IMR-90 (cell line): ENCODE measurements around the gene CSNK2A3. TPM values are rescaled to one million over a fixed set of nuclear protein-coding genes. Genes with fewer than 3 reads are reported as not detected.

ENCODE experiments used
- ATAC-seq: fragments of 200-7000 bp; cut with Tn5 transposase; 2 replicates; pipeline ENCODE4 v1.9.1; 2020; ENCODE audit warnings: low read depth, mild to moderate bottlenecking, moderate library complexity
- BruUV-seq: library from RNA; stranded (reverse); fragments of 400-500 nt; replicated peaks from 2 replicates; lab custom pipeline; 2021; lab: Mats Ljungman, UMichigan
- CTCF ChIA-PET: fragments of 300-600 bp; formaldehyde crosslinking; extraction: SDS; loops from one replicate; lab custom pipeline; 2021; ENCODE audit warnings: antibody characterized with exemption; lab: Yijun Ruan, JAX
- POLR2A ChIA-PET: fragments of 300-600 bp; sonication (Branson Sonifier 250); formaldehyde crosslinking; loops from one replicate; lab custom pipeline; 2022; ENCODE audit warnings: antibody characterized with exemption; ENCODE audit not compliant: unreplicated experiment; lab: Charles Lee
- DNase-seq: peaks from one replicate; pipeline ENCODE4 v3.0.0; 2013
- H2AFZ ChIP-seq: replicated peaks from 2 replicates; pipeline ENCODE3; 2013; ENCODE audit warnings: low read length, mild to moderate bottlenecking; ENCODE audit not compliant: poor library complexity
- H2AK5ac ChIP-seq: 2 replicates; pipeline ENCODE4 v1.6.1; 2013; ENCODE audit warnings: low read depth, low read length, inconsistent platforms
- H2AK9ac ChIP-seq: replicated peaks from 2 replicates; pipeline ENCODE3; 2013; ENCODE audit warnings: mild to moderate bottlenecking, low read depth, low read length, moderate library complexity; ENCODE audit not compliant: poor library complexity
- H2BK120ac ChIP-seq: 2 replicates; pipeline ENCODE4 v1.6.1; 2013; ENCODE audit warnings: low read depth, low read length, inconsistent platforms
- H2BK15ac ChIP-seq: 3 replicates; pipeline ENCODE4 v1.6.1; 2013; ENCODE audit warnings: low read depth, low read length, inconsistent platforms
- H2BK20ac ChIP-seq: 2 replicates; pipeline ENCODE4 v1.6.1; 2013; ENCODE audit warnings: low read depth, mild to moderate bottlenecking, inconsistent platforms, low read length, moderate library complexity
- H2BK5ac ChIP-seq: 2 replicates; pipeline ENCODE4 v1.6.1; 2013; ENCODE audit warnings: mild to moderate bottlenecking, low read depth, low read length, inconsistent platforms; ENCODE audit not compliant: poor library complexity, severe bottlenecking
- H3K14ac ChIP-seq: replicated peaks from 2 replicates; pipeline ENCODE4 v1.6.1; 2013; ENCODE audit warnings: low read depth, low read length, inconsistent platforms
- H3K18ac ChIP-seq: 2 replicates; pipeline ENCODE4 v1.6.1; 2013; ENCODE audit warnings: low read depth, low read length, control low read depth
- H3K23ac ChIP-seq: 2 replicates; pipeline ENCODE4 v1.6.1; 2013; ENCODE audit warnings: low read depth, low read length, inconsistent platforms
- H3K27ac ChIP-seq: 2 replicates; pipeline ENCODE4 v1.5.1; 2013; ENCODE audit warnings: mild to moderate bottlenecking, control low read depth, low read length; ENCODE audit not compliant: insufficient read depth
- H3K27me3 ChIP-seq: 2 replicates; pipeline ENCODE4 v1.6.1; 2013; ENCODE audit warnings: low read length; ENCODE audit not compliant: control insufficient read depth, insufficient read depth
- H3K36me3 ChIP-seq: 2 replicates; pipeline ENCODE4 v1.6.1; 2013; ENCODE audit warnings: low read length, mixed read lengths; ENCODE audit not compliant: control insufficient read depth, insufficient read depth
- H3K4ac ChIP-seq: 2 replicates; pipeline ENCODE4 v1.6.1; 2013; ENCODE audit warnings: low read depth, low read length, inconsistent platforms
- H3K4me1 ChIP-seq: 2 replicates; pipeline ENCODE4 v1.6.1; 2013; ENCODE audit warnings: low read length, mixed read lengths; ENCODE audit not compliant: control insufficient read depth, insufficient read depth
- H3K4me2 ChIP-seq: 2 replicates; pipeline ENCODE4 v1.6.1; 2013; ENCODE audit warnings: low read depth, mild to moderate bottlenecking, control low read depth, low read length, moderate library complexity
- H3K4me3 ChIP-seq: 2 replicates; pipeline ENCODE4 v1.5.1; 2013; ENCODE audit warnings: low read depth, mild to moderate bottlenecking, control low read depth, low read length, moderate library complexity; ENCODE audit not compliant: insufficient read depth
- H3K56ac ChIP-seq: 2 replicates; pipeline ENCODE4 v1.6.1; 2013; ENCODE audit warnings: low read length, inconsistent platforms; ENCODE audit not compliant: insufficient read depth; ENCODE audit errors: extremely low read depth
- H3K79me1 ChIP-seq, 2 experiments: 2 replicates each; pipeline ENCODE4 v1.6.1; 2013; ENCODE audit warnings: low read length in 2 of 2, inconsistent platforms in 1 of 2, low read depth in 1 of 2
- H3K9ac ChIP-seq: 2 replicates; pipeline ENCODE4 v1.6.1; 2013; ENCODE audit warnings: low read depth, low read length, control low read depth
- H3K9me1 ChIP-seq: 2 replicates; pipeline ENCODE4 v1.6.1; 2013; ENCODE audit warnings: low read length, inconsistent platforms; ENCODE audit not compliant: insufficient read depth
- H3K9me3 ChIP-seq: 2 replicates; pipeline ENCODE4 v1.6.1; 2013; ENCODE audit warnings: low read length; ENCODE audit not compliant: control insufficient read depth, insufficient read depth
- H4K20me1 ChIP-seq: 2 replicates; pipeline ENCODE4 v1.6.1; 2013; ENCODE audit warnings: low read length, inconsistent platforms; ENCODE audit not compliant: insufficient read depth
- H4K5ac ChIP-seq: 2 replicates; pipeline ENCODE4 v1.6.1; 2013; ENCODE audit warnings: mild to moderate bottlenecking, low read depth, low read length, control low read depth
- H4K8ac ChIP-seq, 2 experiments: 2 replicates each; pipeline ENCODE4 v1.6.1; 2013; ENCODE audit warnings: low read depth in 2 of 2, low read length in 2 of 2, control low read depth in 1 of 2, inconsistent platforms in 1 of 2
- H4K91ac ChIP-seq: 2 replicates; pipeline ENCODE4 v1.6.1; 2013; ENCODE audit warnings: low read depth, low read length, inconsistent platforms; ENCODE audit not compliant: insufficient read depth
- BHLHE40 ChIP-seq: fragments of 150-350 bp; IDR thresholded peaks from 2 replicates; pipeline ENCODE4 v1.6.1; 2016; ENCODE audit warnings: mild to moderate bottlenecking, low read depth, low read length
- CHD1 ChIP-seq: IDR thresholded peaks from 2 replicates; pipeline ENCODE4 v1.6.1; 2012; ENCODE audit warnings: low read depth, low read length, improper control_type of control experiment
- CTCF ChIP-seq: conservative IDR thresholded peaks from 2 replicates; pipeline ENCODE4 v1.5.1; 2012; ENCODE audit warnings: mild to moderate bottlenecking, low read depth, low read length, improper control_type of control experiment
- FOS ChIP-seq: fragments of 150-350 bp; IDR thresholded peaks from 2 replicates; pipeline ENCODE4 v1.6.1; 2016; ENCODE audit warnings: low read depth, low read length
- MAZ ChIP-seq: IDR thresholded peaks from 2 replicates; pipeline ENCODE4 v1.6.1; 2012; ENCODE audit warnings: low read depth, mild to moderate bottlenecking, low read length, improper control_type of control experiment, moderate library complexity, borderline replicate concordance
- MXI1 ChIP-seq: IDR thresholded peaks from 2 replicates; pipeline ENCODE4 v1.6.1; 2012; ENCODE audit warnings: low read depth, mild to moderate bottlenecking, low read length, moderate library complexity, borderline replicate concordance
- NFE2L2 ChIP-seq: fragments of 150-350 bp; IDR thresholded peaks from 2 replicates; pipeline ENCODE4 v1.6.1; 2016; ENCODE audit warnings: low read depth, mild to moderate bottlenecking, low read length
- POLR2A ChIP-seq: IDR thresholded peaks from 2 replicates; pipeline ENCODE4 v1.6.1; 2012; ENCODE audit warnings: mild to moderate bottlenecking, low read depth, low read length
- RAD21 ChIP-seq: IDR thresholded peaks from 2 replicates; pipeline ENCODE4 v1.6.1; 2012; ENCODE audit warnings: low read length, improper control_type of control experiment
- RCOR1 ChIP-seq: IDR thresholded peaks from 2 replicates; pipeline ENCODE4 v1.6.1; 2012; ENCODE audit warnings: mild to moderate bottlenecking, low read length, improper control_type of control experiment; ENCODE audit not compliant: insufficient replicate concordance
- RFX5 ChIP-seq: IDR thresholded peaks from 2 replicates; pipeline ENCODE4 v1.8.0; 2012; ENCODE audit warnings: low read depth, mild to moderate bottlenecking, low read length, moderate library complexity
- SMC3 ChIP-seq: fragments of 150-350 bp; IDR thresholded peaks from 2 replicates; pipeline ENCODE4 v1.6.1; 2016; ENCODE audit warnings: low read depth, mild to moderate bottlenecking, antibody characterized with exemption, low read length, moderate library complexity
- USF2 ChIP-seq: fragments of 150-350 bp; IDR thresholded peaks from 2 replicates; pipeline ENCODE4 v1.6.1; 2017; ENCODE audit warnings: mild to moderate bottlenecking, antibody characterized with exemption, low read length, low read depth
- WGBS, 2 experiments: methylation state at CpG; one replicate each; pipeline versions ENCODE4 v1.1.5 to v1.1.7; 2013; ENCODE audit warnings: missing lambda C conversion rate in 2 of 2; ENCODE audit not compliant: insufficient read length in 1 of 2; ENCODE audit errors: extremely low coverage in 2 of 2; 5-methylcytosine and 5-hydroxymethylcytosine counted together
- dilution Hi-C: fragments of 300-500 bp; cut with HindIII; formaldehyde crosslinking; loops from one replicate; pipeline ENCODE4 v1.14.3; 2018; ENCODE audit warnings: low sequenced_read_pairs; ENCODE audit not compliant: unreplicated experiment
- in situ Hi-C: fragments of 300-500 bp; cut with MboI; formaldehyde crosslinking; loops from 3 replicates; pipeline ENCODE4 v1.14.3; 2019; ENCODE audit warnings: low sequenced_read_pairs, inconsistent platforms, mixed read lengths
- intact Hi-C: fragments of 100-400 bp; cut with micrococcal nuclease; formaldehyde crosslinking; loops from 2 replicates; pipeline ENCODE4 v1.10.0; 2022
- polyA plus RNA-seq, 3 experiments: library from polyadenylated mRNA; depleted of rRNA; stranded (reverse); fragments of >200 nt; gene quantifications; 2 replicates each; pipeline ENCODE4 v1.2.3, GENCODE V29; 2012; ENCODE audit warnings: low replicate concordance in 1 of 3
- total RNA-seq: library from RNA; depleted of rRNA; stranded (reverse); fragments of >200 nt; gene quantifications from 2 replicates; pipeline ENCODE4 v1.2.3, GENCODE V29; 2012
- TF ChIP-seq, protein P1 (sequence below): fragments of 150-350 bp; IDR thresholded peaks from 2 replicates; pipeline ENCODE4 v1.6.1; 2016; ENCODE audit warnings: low read depth, mild to moderate bottlenecking, low read length, moderate library complexity, borderline replicate concordance

CSNK2A3 gene
- total and polyA plus RNA-seq, 2 of the 4 experiments (the other 2 are of a cell fraction) = 1.2 to 3.2 TPM

DNA sequence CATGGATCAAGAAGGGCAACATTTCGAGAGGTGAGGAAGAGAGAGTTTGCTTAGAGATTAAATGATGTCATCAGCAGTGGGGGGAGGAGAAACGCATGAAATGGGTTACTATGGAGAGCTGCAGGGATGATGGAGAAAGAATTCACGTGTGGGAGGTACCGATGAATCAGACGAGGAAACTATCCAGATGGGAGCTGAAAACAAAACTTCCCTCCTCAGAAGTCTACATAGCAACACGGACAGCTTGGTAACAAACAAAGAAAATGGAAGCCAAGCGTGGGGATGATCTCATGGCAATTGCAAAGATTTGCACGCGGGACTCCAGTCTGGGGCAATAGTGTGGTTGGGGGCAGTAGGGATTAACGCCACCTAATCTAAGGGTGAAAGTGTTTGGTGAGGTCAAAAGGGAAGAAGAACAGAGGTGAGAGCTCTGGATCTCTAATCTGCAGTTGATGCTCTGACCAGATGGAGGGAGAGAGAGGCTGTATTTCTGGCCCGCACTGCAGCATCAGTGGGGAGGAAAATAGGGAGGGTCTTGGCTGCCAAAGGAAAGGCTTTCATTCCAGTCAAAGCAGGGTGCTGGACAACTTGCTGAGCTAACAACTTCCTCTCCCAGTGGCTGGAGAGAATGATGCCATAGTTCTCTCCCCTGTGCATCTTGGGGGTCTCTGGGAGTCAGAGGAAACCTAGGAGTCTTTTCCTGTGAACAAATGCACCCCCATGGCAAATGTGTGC, 43.4 kb upstream of the CSNK2A3 start:
- Histone ChIP-seq H3K9me3 (no peaks in the 10 kb centered on the region), H3K4me2 (peak overlapping the region; percentile 37; the same call in 1 of the 2 replicates), H3K4ac (peak overlapping the region; percentile 68), H2AFZ (peak overlapping the region; percentile 58), H2BK15ac (0 out of 3 replicates have a peak overlapping the region, but pooled peaks have one; percentile 59), H3K4me3 (no peak overlapping the region), H3K23ac (no peak overlapping the region), H2BK5ac (peak overlapping the region; percentile 9), H4K91ac (peak overlapping the region; percentile 47), H3K36me3 (no peaks in the 10 kb centered on the region), H3K4me1 (peaks cover 17% of the 10 kb centered on the region), H2BK20ac (peak overlapping the region; percentile 58; the same call in 1 of the 2 replicates), H3K18ac (peak overlapping the region; percentile 13; the same call in 1 of the 2 replicates), H3K9me1 (peaks cover 13% of the 10 kb centered on the region; the same call in 1 of the 2 replicates), H3K27ac (no peak overlapping the region; the same call in 1 of the 2 replicates), H2AK9ac (peak overlapping the region; percentile 42), H3K27me3 (no peaks in the 10 kb centered on the region), H2AK5ac (peak overlapping the region; percentile 46; the same call in 1 of the 2 replicates), H3K14ac (peak overlapping the region; percentile 88), H3K56ac (no peak overlapping the region), H2BK120ac (peak overlapping the region; percentile 81), H3K79me1 (no peaks in the 10 kb centered on the region), H4K8ac (peak overlapping the region in 1 of 2 experiments; percentile 61; a peak in 2 of 4 replicates), H4K5ac (no peak overlapping the region), H4K20me1 (no peaks in the 10 kb centered on the region), H3K9ac (no peak overlapping the region)
- peak; percentile 71 for ATAC-seq
- dilution Hi-C loops = no loop called here
- intact Hi-C loops = loop anchor here (2.0 kb wide), 1 partner anchor 20 kb away; no protein-coding TSS in a partner anchor
- WGBS, 2 experiments = 60% methylated on average over 4 of the region's 11 CpGs; no CpG with 5 or more reads in 1 of the 2 experiments
- in situ Hi-C loops = no loop called here
- ChIA-PET CTCF (no interaction called here), POLR2A (interaction anchor here (0.5 kb wide), 1 partner anchor 155 kb away, joined by 4 read pairs; no protein-coding TSS in a partner anchor)
- peak; percentile 97 for DNase-seq
- no TSS peak for BruUV-seq
- TF ChIP-seq NFE2L2 = no peak
- no peak for TF ChIP-seq RAD21
- peak; percentile 78 for TF ChIP-seq FOS
- TF ChIP-seq CHD1 = no peak
- TF ChIP-seq USF2 = no peak
- TF ChIP-seq RFX5 = peak; percentile 72; the same call in 1 of the 2 replicates
- TF ChIP-seq CTCF = no peak
- no peak for TF ChIP-seq MXI1
- peak; percentile 47 for TF ChIP-seq RCOR1
- peak; percentile 90 for TF ChIP-seq BHLHE40
- TF ChIP-seq SMC3 = no peak
- TF ChIP-seq POLR2A = no peak
- no peak for TF ChIP-seq MAZ
- TF ChIP-seq, protein P1, sequence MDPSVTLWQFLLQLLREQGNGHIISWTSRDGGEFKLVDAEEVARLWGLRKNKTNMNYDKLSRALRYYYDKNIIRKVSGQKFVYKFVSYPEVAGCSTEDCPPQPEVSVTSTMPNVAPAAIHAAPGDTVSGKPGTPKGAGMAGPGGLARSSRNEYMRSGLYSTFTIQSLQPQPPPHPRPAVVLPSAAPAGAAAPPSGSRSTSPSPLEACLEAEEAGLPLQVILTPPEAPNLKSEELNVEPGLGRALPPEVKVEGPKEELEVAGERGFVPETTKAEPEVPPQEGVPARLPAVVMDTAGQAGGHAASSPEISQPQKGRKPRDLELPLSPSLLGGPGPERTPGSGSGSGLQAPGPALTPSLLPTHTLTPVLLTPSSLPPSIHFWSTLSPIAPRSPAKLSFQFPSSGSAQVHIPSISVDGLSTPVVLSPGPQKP = no peak
